ENCODE data around the gene ANO2. TPM values are rescaled to one million over a fixed set of nuclear protein-coding genes. Genes with fewer than 3 reads are reported as not detected.
A peak's percentile ranks its signal among the peaks of the same experiment; 100 is the strongest.

Gene ANO2
- total and polyA plus RNA-seq, 4 donors = 0.03 to 0.25 (median 0.15) TPM

- H3K36me3 ChIP-seq (ENCODE audit: control insufficient read depth in 4 of 4, insufficient read depth in 3 of 4, low read depth in 1 of 4, low read length in 3 of 4) = no peaks in the 10 kb centered on the region
- peak; percentile 6 for DNase-seq (ENCODE audit: low spot score)
- H3K27ac ChIP-seq (ENCODE audit: low read depth in 1 of 2, low read length in 2 of 2) = no peak overlapping the region
- TF ChIP-seq NR2F2 (IDR thresholded peaks at IDR 0.05) (no peak), YY1 (IDR thresholded peaks at IDR 0.05) (no peak), TAF1 (conservative IDR thresholded peaks at IDR 0.05) (no peak), HNF4G (IDR thresholded peaks at IDR 0.05) (no peak), SP1 (IDR thresholded peaks at IDR 0.05) (no peak), HNF4A (conservative IDR thresholded peaks at IDR 0.05) (no peak), ATF3 (IDR thresholded peaks at IDR 0.05) (no peak), RAD21 (IDR thresholded peaks at IDR 0.05) (no peak), CTCF (IDR thresholded peaks at IDR 0.05; ENCODE audit: low read depth, low read length, missing input control) (no peak), FOXA2 (IDR thresholded peaks at IDR 0.05) (no peak), GABPA (IDR thresholded peaks at IDR 0.05 in 1 of 2, conservative IDR thresholded peaks at IDR 0.05 in 1 of 2) (no peak), ZBTB33 (IDR thresholded peaks at IDR 0.05) (no peak), JUND (IDR thresholded peaks at IDR 0.05) (no peak), EGR1 (IDR thresholded peaks at IDR 0.05; ENCODE audit: low read depth in 2 of 2) (no peak), FOXA1 (IDR thresholded peaks at IDR 0.05) (no peak)
- TF ChIP-seq, protein P1, sequence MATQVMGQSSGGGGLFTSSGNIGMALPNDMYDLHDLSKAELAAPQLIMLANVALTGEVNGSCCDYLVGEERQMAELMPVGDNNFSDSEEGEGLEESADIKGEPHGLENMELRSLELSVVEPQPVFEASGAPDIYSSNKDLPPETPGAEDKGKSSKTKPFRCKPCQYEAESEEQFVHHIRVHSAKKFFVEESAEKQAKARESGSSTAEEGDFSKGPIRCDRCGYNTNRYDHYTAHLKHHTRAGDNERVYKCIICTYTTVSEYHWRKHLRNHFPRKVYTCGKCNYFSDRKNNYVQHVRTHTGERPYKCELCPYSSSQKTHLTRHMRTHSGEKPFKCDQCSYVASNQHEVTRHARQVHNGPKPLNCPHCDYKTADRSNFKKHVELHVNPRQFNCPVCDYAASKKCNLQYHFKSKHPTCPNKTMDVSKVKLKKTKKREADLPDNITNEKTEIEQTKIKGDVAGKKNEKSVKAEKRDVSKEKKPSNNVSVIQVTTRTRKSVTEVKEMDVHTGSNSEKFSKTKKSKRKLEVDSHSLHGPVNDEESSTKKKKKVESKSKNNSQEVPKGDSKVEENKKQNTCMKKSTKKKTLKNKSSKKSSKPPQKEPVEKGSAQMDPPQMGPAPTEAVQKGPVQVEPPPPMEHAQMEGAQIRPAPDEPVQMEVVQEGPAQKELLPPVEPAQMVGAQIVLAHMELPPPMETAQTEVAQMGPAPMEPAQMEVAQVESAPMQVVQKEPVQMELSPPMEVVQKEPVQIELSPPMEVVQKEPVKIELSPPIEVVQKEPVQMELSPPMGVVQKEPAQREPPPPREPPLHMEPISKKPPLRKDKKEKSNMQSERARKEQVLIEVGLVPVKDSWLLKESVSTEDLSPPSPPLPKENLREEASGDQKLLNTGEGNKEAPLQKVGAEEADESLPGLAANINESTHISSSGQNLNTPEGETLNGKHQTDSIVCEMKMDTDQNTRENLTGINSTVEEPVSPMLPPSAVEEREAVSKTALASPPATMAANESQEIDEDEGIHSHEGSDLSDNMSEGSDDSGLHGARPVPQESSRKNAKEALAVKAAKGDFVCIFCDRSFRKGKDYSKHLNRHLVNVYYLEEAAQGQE (IDR thresholded peaks at IDR 0.05) = no peak
- TF ChIP-seq, protein P2, sequence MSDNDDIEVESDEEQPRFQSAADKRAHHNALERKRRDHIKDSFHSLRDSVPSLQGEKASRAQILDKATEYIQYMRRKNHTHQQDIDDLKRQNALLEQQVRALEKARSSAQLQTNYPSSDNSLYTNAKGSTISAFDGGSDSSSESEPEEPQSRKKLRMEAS (IDR thresholded peaks at IDR 0.05) = no peak
- H3K4me1 ChIP-seq (ENCODE audit: control insufficient read depth in 4 of 4, insufficient read depth in 4 of 4, low read length in 3 of 4) = peaks cover 0 to 4% (median 0%) of the 10 kb centered on the region in 4 donors
- H3K4me3 ChIP-seq (ENCODE audit: low read depth in 1 of 3, low read length in 3 of 3) = no peak overlapping the region
- no peaks in the 10 kb centered on the region for H3K9me3 ChIP-seq (ENCODE audit: control insufficient read depth in 4 of 4, low read length in 3 of 4)
- WGBS = 91% methylated on average over 4 of the region's 4 CpGs
- H3K9ac ChIP-seq (ENCODE audit: low read depth in 1 of 2, low read length in 2 of 2) = no peak overlapping the region
- no peaks in the 10 kb centered on the region for H3K27me3 ChIP-seq (ENCODE audit: control insufficient read depth in 4 of 4, insufficient read depth in 4 of 4, low read length in 3 of 4)
These were observed 430.5 kb downstream of the ANO2 start for GRCh38 chr12:5514545-5514944.

- Histone ChIP-seq H3K4me3 (ENCODE audit: low read depth in 1 of 3, low read length in 3 of 3) (no peak overlapping the region), H3K9ac (ENCODE audit: low read depth in 1 of 2, low read length in 2 of 2) (no peak overlapping the region), H3K9me3 (ENCODE audit: control insufficient read depth in 4 of 4, low read length in 3 of 4) (no peaks in the 10 kb centered on the region), H3K27ac (ENCODE audit: low read depth in 1 of 2, low read length in 2 of 2) (no peak overlapping the region), H3K4me1 (ENCODE audit: control insufficient read depth in 4 of 4, insufficient read depth in 4 of 4, low read length in 3 of 4) (peaks cover 0 to 4% (median 0%) of the 10 kb centered on the region in 4 donors), H3K27me3 (ENCODE audit: control insufficient read depth in 4 of 4, insufficient read depth in 4 of 4, low read length in 3 of 4) (no peaks in the 10 kb centered on the region), H3K36me3 (ENCODE audit: control insufficient read depth in 4 of 4, insufficient read depth in 3 of 4, low read depth in 1 of 4, low read length in 3 of 4) (no peaks in the 10 kb centered on the region)
- peak; percentile 16 for DNase-seq (ENCODE audit: low spot score)
- WGBS = 89% methylated on average over 6 of the region's 6 CpGs
- TF ChIP-seq, protein P2 (IDR thresholded peaks at IDR 0.05) = no peak
These were observed 431.0 kb downstream of the ANO2 start for GRCh38 chr12:5514016-5514415.

All from liver (tissue), 9 donors.